IMR-90 (cell line): ENCODE data around the gene OTUD7B. TPM values are rescaled to one million over a fixed set of nuclear protein-coding genes. Genes with fewer than 3 reads are reported as not detected.

Source experiments
- ATAC-seq: fragments of 200-7000 bp; cut with Tn5 transposase; 2 replicates; pipeline ENCODE4 v1.9.1; 2020; ENCODE audit warnings: low read depth, mild to moderate bottlenecking, moderate library complexity
- BruUV-seq: library from RNA; stranded (reverse); fragments of 400-500 nt; replicated peaks from 2 replicates; lab custom pipeline; 2021; lab: Mats Ljungman, UMichigan
- CTCF ChIA-PET: fragments of 300-600 bp; formaldehyde crosslinking; extraction: SDS; loops from one replicate; lab custom pipeline; 2021; ENCODE audit warnings: antibody characterized with exemption; lab: Yijun Ruan, JAX
- POLR2A ChIA-PET: fragments of 300-600 bp; sonication (Branson Sonifier 250); formaldehyde crosslinking; loops from one replicate; lab custom pipeline; 2022; ENCODE audit warnings: antibody characterized with exemption; ENCODE audit not compliant: unreplicated experiment; lab: Charles Lee
- DNase-seq: peaks from one replicate; pipeline ENCODE4 v3.0.0; 2013
- H2AFZ ChIP-seq: replicated peaks from 2 replicates; pipeline ENCODE3; 2013; ENCODE audit warnings: low read length, mild to moderate bottlenecking; ENCODE audit not compliant: poor library complexity
- H2AK5ac ChIP-seq: 2 replicates; pipeline ENCODE4 v1.6.1; 2013; ENCODE audit warnings: low read depth, low read length, inconsistent platforms
- H2AK9ac ChIP-seq: replicated peaks from 2 replicates; pipeline ENCODE3; 2013; ENCODE audit warnings: mild to moderate bottlenecking, low read depth, low read length, moderate library complexity; ENCODE audit not compliant: poor library complexity
- H2BK120ac ChIP-seq: 2 replicates; pipeline ENCODE4 v1.6.1; 2013; ENCODE audit warnings: low read depth, low read length, inconsistent platforms
- H2BK15ac ChIP-seq: 3 replicates; pipeline ENCODE4 v1.6.1; 2013; ENCODE audit warnings: low read depth, low read length, inconsistent platforms
- H2BK20ac ChIP-seq: 2 replicates; pipeline ENCODE4 v1.6.1; 2013; ENCODE audit warnings: low read depth, mild to moderate bottlenecking, inconsistent platforms, low read length, moderate library complexity
- H2BK5ac ChIP-seq: 2 replicates; pipeline ENCODE4 v1.6.1; 2013; ENCODE audit warnings: mild to moderate bottlenecking, low read depth, low read length, inconsistent platforms; ENCODE audit not compliant: poor library complexity, severe bottlenecking
- H3K14ac ChIP-seq: replicated peaks from 2 replicates; pipeline ENCODE4 v1.6.1; 2013; ENCODE audit warnings: low read depth, low read length, inconsistent platforms
- H3K18ac ChIP-seq: 2 replicates; pipeline ENCODE4 v1.6.1; 2013; ENCODE audit warnings: low read depth, low read length, control low read depth
- H3K23ac ChIP-seq: 2 replicates; pipeline ENCODE4 v1.6.1; 2013; ENCODE audit warnings: low read depth, low read length, inconsistent platforms
- H3K27ac ChIP-seq: 2 replicates; pipeline ENCODE4 v1.5.1; 2013; ENCODE audit warnings: mild to moderate bottlenecking, control low read depth, low read length; ENCODE audit not compliant: insufficient read depth
- H3K27me3 ChIP-seq: 2 replicates; pipeline ENCODE4 v1.6.1; 2013; ENCODE audit warnings: low read length; ENCODE audit not compliant: control insufficient read depth, insufficient read depth
- H3K36me3 ChIP-seq: 2 replicates; pipeline ENCODE4 v1.6.1; 2013; ENCODE audit warnings: low read length, mixed read lengths; ENCODE audit not compliant: control insufficient read depth, insufficient read depth
- H3K4ac ChIP-seq: 2 replicates; pipeline ENCODE4 v1.6.1; 2013; ENCODE audit warnings: low read depth, low read length, inconsistent platforms
- H3K4me1 ChIP-seq: 2 replicates; pipeline ENCODE4 v1.6.1; 2013; ENCODE audit warnings: low read length, mixed read lengths; ENCODE audit not compliant: control insufficient read depth, insufficient read depth
- H3K4me2 ChIP-seq: 2 replicates; pipeline ENCODE4 v1.6.1; 2013; ENCODE audit warnings: low read depth, mild to moderate bottlenecking, control low read depth, low read length, moderate library complexity
- H3K4me3 ChIP-seq: 2 replicates; pipeline ENCODE4 v1.5.1; 2013; ENCODE audit warnings: low read depth, mild to moderate bottlenecking, control low read depth, low read length, moderate library complexity; ENCODE audit not compliant: insufficient read depth
- H3K56ac ChIP-seq: 2 replicates; pipeline ENCODE4 v1.6.1; 2013; ENCODE audit warnings: low read length, inconsistent platforms; ENCODE audit not compliant: insufficient read depth; ENCODE audit errors: extremely low read depth
- H3K79me1 ChIP-seq, 2 experiments: 2 replicates each; pipeline ENCODE4 v1.6.1; 2013; ENCODE audit warnings: low read length in 2 of 2, inconsistent platforms in 1 of 2, low read depth in 1 of 2
- H3K9ac ChIP-seq: 2 replicates; pipeline ENCODE4 v1.6.1; 2013; ENCODE audit warnings: low read depth, low read length, control low read depth
- H3K9me1 ChIP-seq: 2 replicates; pipeline ENCODE4 v1.6.1; 2013; ENCODE audit warnings: low read length, inconsistent platforms; ENCODE audit not compliant: insufficient read depth
- H3K9me3 ChIP-seq: 2 replicates; pipeline ENCODE4 v1.6.1; 2013; ENCODE audit warnings: low read length; ENCODE audit not compliant: control insufficient read depth, insufficient read depth
- H4K20me1 ChIP-seq: 2 replicates; pipeline ENCODE4 v1.6.1; 2013; ENCODE audit warnings: low read length, inconsistent platforms; ENCODE audit not compliant: insufficient read depth
- H4K5ac ChIP-seq: 2 replicates; pipeline ENCODE4 v1.6.1; 2013; ENCODE audit warnings: mild to moderate bottlenecking, low read depth, low read length, control low read depth
- H4K8ac ChIP-seq, 2 experiments: 2 replicates each; pipeline ENCODE4 v1.6.1; 2013; ENCODE audit warnings: low read depth in 2 of 2, low read length in 2 of 2, control low read depth in 1 of 2, inconsistent platforms in 1 of 2
- H4K91ac ChIP-seq: 2 replicates; pipeline ENCODE4 v1.6.1; 2013; ENCODE audit warnings: low read depth, low read length, inconsistent platforms; ENCODE audit not compliant: insufficient read depth
- BHLHE40 ChIP-seq: fragments of 150-350 bp; IDR thresholded peaks from 2 replicates; pipeline ENCODE4 v1.6.1; 2016; ENCODE audit warnings: mild to moderate bottlenecking, low read depth, low read length
- MAFK ChIP-seq: IDR thresholded peaks from 2 replicates; pipeline ENCODE4 v1.6.1; 2012; ENCODE audit warnings: low read depth, low read length, improper control_type of control experiment
- NFE2L2 ChIP-seq: fragments of 150-350 bp; IDR thresholded peaks from 2 replicates; pipeline ENCODE4 v1.6.1; 2016; ENCODE audit warnings: low read depth, mild to moderate bottlenecking, low read length
- RAD21 ChIP-seq: IDR thresholded peaks from 2 replicates; pipeline ENCODE4 v1.6.1; 2012; ENCODE audit warnings: low read length, improper control_type of control experiment
- RCOR1 ChIP-seq: IDR thresholded peaks from 2 replicates; pipeline ENCODE4 v1.6.1; 2012; ENCODE audit warnings: mild to moderate bottlenecking, low read length, improper control_type of control experiment; ENCODE audit not compliant: insufficient replicate concordance
- WGBS, 2 experiments: methylation state at CpG; one replicate each; pipeline versions ENCODE4 v1.1.5 to v1.1.7; 2013; ENCODE audit warnings: missing lambda C conversion rate in 2 of 2; ENCODE audit not compliant: insufficient read length in 1 of 2; ENCODE audit errors: extremely low coverage in 2 of 2; 5-methylcytosine and 5-hydroxymethylcytosine counted together
- dilution Hi-C: fragments of 300-500 bp; cut with HindIII; formaldehyde crosslinking; loops from one replicate; pipeline ENCODE4 v1.14.3; 2018; ENCODE audit warnings: low sequenced_read_pairs; ENCODE audit not compliant: unreplicated experiment
- in situ Hi-C: fragments of 300-500 bp; cut with MboI; formaldehyde crosslinking; loops from 3 replicates; pipeline ENCODE4 v1.14.3; 2019; ENCODE audit warnings: low sequenced_read_pairs, inconsistent platforms, mixed read lengths
- intact Hi-C: fragments of 100-400 bp; cut with micrococcal nuclease; formaldehyde crosslinking; loops from 2 replicates; pipeline ENCODE4 v1.10.0; 2022
- polyA plus RNA-seq, 3 experiments: library from polyadenylated mRNA; depleted of rRNA; stranded (reverse); fragments of >200 nt; gene quantifications; 2 replicates each; pipeline ENCODE4 v1.2.3, GENCODE V29; 2012; ENCODE audit warnings: low replicate concordance in 1 of 3
- total RNA-seq: library from RNA; depleted of rRNA; stranded (reverse); fragments of >200 nt; gene quantifications from 2 replicates; pipeline ENCODE4 v1.2.3, GENCODE V29; 2012

The OTUD7B gene
- total and polyA plus RNA-seq, 2 of the 4 experiments (the other 2 are of a cell fraction), result 7.5 to 18.6 TPM

GRCh38 chr1:149903836-149904491, 106.6 kb downstream of the OTUD7B start:
- intact Hi-C loops, result no loop called here
- dilution Hi-C loops, result no loop called here
- CTCF ChIA-PET, result no interaction called here
- WGBS, 2 experiments, result no CpG with 5 or more reads among the region's 5 CpGs
- Histone ChIP-seq H4K91ac (no peak overlapping the region), H2BK15ac (no peak overlapping the region), H3K9me1 (peaks cover 8% of the 10 kb centered on the region), H2AK9ac (no peak overlapping the region), H3K9ac (no peak overlapping the region), H3K27ac (no peak overlapping the region), H4K8ac (no peak overlapping the region), H3K79me1 (peaks cover 0 to 10% of the 10 kb centered on the region in 2 experiments; a peak in 3 of 4 replicates), H3K18ac (no peak overlapping the region), H3K36me3 (peaks cover 29% of the 10 kb centered on the region), H3K9me3 (no peaks in the 10 kb centered on the region), H3K4me3 (no peak overlapping the region), H4K20me1 (no peaks in the 10 kb centered on the region), H3K4me1 (peaks cover 4% of the 10 kb centered on the region), H2AFZ (no peak overlapping the region), H3K4ac (no peak overlapping the region), H2BK120ac (no peak overlapping the region), H4K5ac (no peak overlapping the region), H2BK20ac (no peak overlapping the region), H3K23ac (no peak overlapping the region), H2AK5ac (no peak overlapping the region), H2BK5ac (no peak overlapping the region), H3K14ac (no peak overlapping the region), H3K27me3 (no peaks in the 10 kb centered on the region), H3K4me2 (no peak overlapping the region), H3K56ac (no peak overlapping the region)
- TF ChIP-seq NFE2L2, result no peak
- TF ChIP-seq MAFK, result no peak
- TF ChIP-seq BHLHE40, result no peak
- no peak for TF ChIP-seq RAD21
- no peak for TF ChIP-seq RCOR1
- POLR2A ChIA-PET, result no interaction called here
- ATAC-seq (no peak), DNase-seq (no peak)
- no TSS peak for BruUV-seq
- in situ Hi-C loops, result loop anchor here (5.0 kb wide), 1 partner anchor 33 kb away; the partner anchor contains the start of gene MTMR11
